ENCODE results near the gene TNFSF10.
A peak's percentile ranks its signal among the peaks of the same experiment; 100 is the strongest.

The TNFSF10 gene

DNA sequence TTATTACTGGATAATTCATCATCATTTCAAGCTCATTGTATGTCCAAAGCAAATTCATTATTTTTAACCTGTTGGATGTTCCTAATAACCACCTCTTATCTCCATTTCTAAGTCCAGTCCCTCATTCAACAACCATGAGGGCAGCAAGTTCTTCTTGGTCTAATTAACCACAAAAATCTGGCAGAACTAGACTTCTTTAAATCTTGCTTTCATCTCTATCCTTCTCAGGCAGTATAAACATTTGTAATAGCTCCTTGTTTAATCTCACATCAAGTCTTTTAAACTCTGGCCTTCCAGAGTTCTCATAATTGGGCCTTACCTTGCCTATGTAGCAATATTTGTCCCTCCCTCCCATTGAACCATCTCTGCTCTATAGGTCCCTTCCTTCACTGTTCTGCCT is 57.9 kb downstream of the TNFSF10 start:
- ATAC-seq (no peak), DNase-seq (ENCODE audit: low spot score in 2 of 2) (no peak)
- Mint-ChIP-seq H3K4me3 (no peak overlapping the region), H3K4me1 (no peaks in the 10 kb centered on the region), H3K36me3 (no peaks in the 10 kb centered on the region), H3K9me3 (no peaks in the 10 kb centered on the region), H3K27ac (no peak overlapping the region)

DNA sequence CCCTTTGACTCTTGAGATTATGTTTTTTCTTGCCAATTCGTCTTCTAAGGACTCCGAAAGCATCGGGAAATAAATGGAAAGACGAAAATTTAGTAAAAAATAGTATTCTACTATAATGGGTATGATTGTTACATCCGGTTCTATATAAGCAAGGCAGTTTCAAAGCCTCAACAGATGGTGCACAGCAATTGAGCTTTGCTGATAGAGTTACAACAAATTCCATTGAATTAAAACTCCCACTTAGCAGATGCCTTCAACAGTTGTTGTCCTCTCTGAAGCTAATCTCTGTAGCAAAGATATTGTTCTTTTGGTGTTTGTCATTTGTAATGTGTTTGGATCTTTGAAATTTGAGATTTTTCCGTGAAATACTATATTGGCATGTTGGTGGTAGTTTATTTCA is 58.9 kb downstream of the TNFSF10 start:
- no peaks in the 10 kb centered on the region for H3K4me1 Mint-ChIP-seq
- H3K4me3 Mint-ChIP-seq, result no peak overlapping the region
- DNase-seq (ENCODE audit: low spot score in 2 of 2), result no peak

DNA sequence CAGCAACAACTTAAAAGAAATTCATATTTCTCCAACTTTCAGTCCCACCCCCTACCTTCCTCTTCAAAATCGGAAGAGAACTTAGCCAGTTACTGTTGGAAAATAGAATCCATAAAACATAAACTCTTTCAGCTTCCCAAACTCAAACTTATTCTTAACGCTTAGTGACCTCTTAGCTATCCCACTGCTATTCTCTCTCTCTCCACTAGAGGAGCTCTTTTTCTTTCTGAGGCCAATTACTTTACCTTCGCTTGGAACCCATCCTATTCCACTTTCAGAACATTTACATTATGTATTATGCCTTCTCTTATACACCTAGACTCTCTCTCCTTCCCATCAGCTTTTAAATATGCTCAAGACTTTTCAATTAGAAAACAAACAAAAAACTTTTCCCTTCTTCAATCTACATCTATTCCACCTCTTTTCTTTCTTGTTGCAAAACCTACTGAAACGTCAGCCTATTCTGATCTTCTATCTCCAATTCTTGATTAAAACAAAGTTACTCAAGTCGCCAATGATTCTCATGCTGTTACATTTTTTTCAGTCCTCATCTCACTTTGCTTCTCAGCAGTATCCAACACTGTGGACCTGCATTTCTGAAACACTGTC is 61.6 kb downstream of the TNFSF10 start:
- no peaks in the 10 kb centered on the region for H3K36me3 Mint-ChIP-seq
- no peak overlapping the region for H3K27ac Mint-ChIP-seq
- no peaks in the 10 kb centered on the region for H3K9me3 Mint-ChIP-seq
- H3K4me3 Mint-ChIP-seq, result no peak overlapping the region
- no peaks in the 10 kb centered on the region for H3K4me1 Mint-ChIP-seq
- ATAC-seq (peak; percentile 48), DNase-seq (ENCODE audit: low spot score in 2 of 2) (no peak)

More for the DNA sequence above, 58.9 kb downstream of the TNFSF10 start:
- Mint-ChIP-seq H3K9me3 (no peaks in the 10 kb centered on the region), H3K36me3 (no peaks in the 10 kb centered on the region), H3K27ac (no peak overlapping the region)
- ATAC-seq, result no peak

DNA sequence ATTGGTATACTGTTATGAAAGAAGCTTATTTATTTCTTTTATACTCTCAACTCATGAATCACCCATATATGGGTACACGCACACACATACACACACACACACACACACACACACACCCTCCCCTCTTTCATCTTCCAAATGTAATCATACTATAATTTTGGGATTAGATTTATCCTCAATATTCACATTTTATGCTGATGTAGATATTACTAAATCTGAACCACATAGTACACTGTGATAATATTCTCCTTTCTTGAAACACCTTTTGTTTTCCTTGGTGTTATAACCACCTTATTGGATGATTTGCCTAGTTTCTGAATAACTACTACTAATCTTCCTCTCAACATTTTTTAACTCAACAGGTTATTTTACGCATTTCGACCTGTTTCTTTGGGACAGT is 66.8 kb downstream of the TNFSF10 start:
- DNase-seq (ENCODE audit: low spot score in 2 of 2), result no peak
- no peaks in the 10 kb centered on the region for H3K4me1 Mint-ChIP-seq
- no peak for ATAC-seq
- no peaks in the 10 kb centered on the region for H3K36me3 Mint-ChIP-seq
- no peaks in the 10 kb centered on the region for H3K9me3 Mint-ChIP-seq
- no peak overlapping the region for H3K4me3 Mint-ChIP-seq
- H3K27ac Mint-ChIP-seq, result no peak overlapping the region
